Mucosa of stomach (tissue), 1 donor: ENCODE results near the gene ZMIZ1.
A peak's percentile ranks its signal among the peaks of the same experiment; 100 is the strongest.

Experiments
- H3K27me3 ChIP-seq: one replicate; pipeline ENCODE4 v1.7.0; 2013; ENCODE audit warnings: mild to moderate bottlenecking, low read length; ENCODE audit not compliant: control insufficient read depth, insufficient read depth
- H3K36me3 ChIP-seq: one replicate; pipeline ENCODE4 v1.7.0; 2013; ENCODE audit warnings: low read length; ENCODE audit not compliant: control insufficient read depth, insufficient read depth
- H3K4me1 ChIP-seq: one replicate; pipeline ENCODE4 v1.7.0; 2013; ENCODE audit warnings: mild to moderate bottlenecking, low read length; ENCODE audit not compliant: control insufficient read depth, insufficient read depth
- H3K4me3 ChIP-seq: one replicate; pipeline ENCODE4 v1.7.0; 2013; ENCODE audit warnings: low read length
- H3K9ac ChIP-seq: one replicate; pipeline ENCODE4 v1.7.0; 2013; ENCODE audit warnings: mild to moderate bottlenecking, low read length, moderate library complexity
- H3K9me3 ChIP-seq: one replicate; pipeline ENCODE4 v1.7.0; 2013; ENCODE audit warnings: mild to moderate bottlenecking, low read length, moderate library complexity; ENCODE audit not compliant: control insufficient read depth
- donor health status: Pancreatic carcinoma.

The ZMIZ1 gene

GRCh38 chr10:79235765-79236432 lies 167.1 kb downstream of the ZMIZ1 start:
- H3K4me1 ChIP-seq = peaks cover 27% of the 10 kb centered on the region
- no peak overlapping the region for H3K9ac ChIP-seq
- H3K36me3 ChIP-seq = no peaks in the 10 kb centered on the region

GRCh38 chr10:79236433-79236765 lies 167.6 kb downstream of the ZMIZ1 start:
- H3K4me1 ChIP-seq = peaks cover 29% of the 10 kb centered on the region
- H3K9ac ChIP-seq = no peak overlapping the region
- no peaks in the 10 kb centered on the region for H3K36me3 ChIP-seq
- H3K9me3 ChIP-seq = no peaks in the 10 kb centered on the region
- H3K4me3 ChIP-seq = no peak overlapping the region
- no peaks in the 10 kb centered on the region for H3K27me3 ChIP-seq

More at GRCh38 chr10:79235765-79236432, 167.1 kb downstream of the ZMIZ1 start:
- Histone ChIP-seq H3K9me3 (no peaks in the 10 kb centered on the region), H3K4me3 (no peak overlapping the region), H3K27me3 (no peaks in the 10 kb centered on the region)

- Histone ChIP-seq H3K36me3 (no peaks in the 10 kb centered on the region), H3K4me1 (peaks cover 36% of the 10 kb centered on the region), H3K4me3 (no peak overlapping the region), H3K9ac (no peak overlapping the region), H3K27me3 (no peaks in the 10 kb centered on the region), H3K9me3 (no peaks in the 10 kb centered on the region)
Measured at GRCh38 chr10:79237454-79238157, 168.8 kb downstream of the ZMIZ1 start.

GRCh38 chr10:79238158-79238520 lies 169.4 kb downstream of the ZMIZ1 start:
- H3K4me1 ChIP-seq = peaks cover 36% of the 10 kb centered on the region
- H3K9me3 ChIP-seq = no peaks in the 10 kb centered on the region
- H3K27me3 ChIP-seq = no peaks in the 10 kb centered on the region

GRCh38 chr10:79238606-79239005 lies 169.8 kb downstream of the ZMIZ1 start:
- Histone ChIP-seq H3K4me3 (no peak overlapping the region), H3K27me3 (no peaks in the 10 kb centered on the region), H3K4me1 (peaks cover 36% of the 10 kb centered on the region), H3K9ac (no peak overlapping the region), H3K36me3 (no peaks in the 10 kb centered on the region), H3K9me3 (no peaks in the 10 kb centered on the region)

More at GRCh38 chr10:79238158-79238520, 169.4 kb downstream of the ZMIZ1 start:
- no peaks in the 10 kb centered on the region for H3K36me3 ChIP-seq
- H3K4me3 ChIP-seq = no peak overlapping the region
- H3K9ac ChIP-seq = no peak overlapping the region

GRCh38 chr10:79239275-79239779 lies 170.6 kb downstream of the ZMIZ1 start:
- Histone ChIP-seq H3K27me3 (no peaks in the 10 kb centered on the region), H3K4me3 (no peak overlapping the region), H3K9ac (no peak overlapping the region), H3K4me1 (peaks cover 35% of the 10 kb centered on the region), H3K9me3 (no peaks in the 10 kb centered on the region), H3K36me3 (no peaks in the 10 kb centered on the region)

- H3K4me1 ChIP-seq = peaks cover 38% of the 10 kb centered on the region
- no peaks in the 10 kb centered on the region for H3K27me3 ChIP-seq
- H3K4me3 ChIP-seq = no peak overlapping the region
- H3K36me3 ChIP-seq = no peaks in the 10 kb centered on the region
- no peaks in the 10 kb centered on the region for H3K9me3 ChIP-seq
- H3K9ac ChIP-seq = no peak overlapping the region
Measured at GRCh38 chr10:79239924-79240581, 171.3 kb downstream of the ZMIZ1 start.

GRCh38 chr10:79241629-79241989 lies 172.8 kb downstream of the ZMIZ1 start:
- Histone ChIP-seq H3K9ac (no peak overlapping the region), H3K4me1 (peaks cover 48% of the 10 kb centered on the region)

GRCh38 chr10:79241990-79242619 lies 173.3 kb downstream of the ZMIZ1 start:
- H3K9ac ChIP-seq = no peak overlapping the region
- no peak overlapping the region for H3K4me3 ChIP-seq
- H3K36me3 ChIP-seq = no peaks in the 10 kb centered on the region
- H3K27me3 ChIP-seq = no peaks in the 10 kb centered on the region
- peaks cover 48% of the 10 kb centered on the region for H3K4me1 ChIP-seq
- no peaks in the 10 kb centered on the region for H3K9me3 ChIP-seq

More at GRCh38 chr10:79241629-79241989, 172.8 kb downstream of the ZMIZ1 start:
- Histone ChIP-seq H3K36me3 (no peaks in the 10 kb centered on the region), H3K4me3 (no peak overlapping the region), H3K9me3 (no peaks in the 10 kb centered on the region), H3K27me3 (no peaks in the 10 kb centered on the region)

- H3K9ac ChIP-seq = no peak overlapping the region
- H3K27me3 ChIP-seq = no peaks in the 10 kb centered on the region
- H3K4me3 ChIP-seq = no peak overlapping the region
- no peaks in the 10 kb centered on the region for H3K36me3 ChIP-seq
- no peaks in the 10 kb centered on the region for H3K9me3 ChIP-seq
- peaks cover 48% of the 10 kb centered on the region for H3K4me1 ChIP-seq
Measured at GRCh38 chr10:79242620-79243152, 173.9 kb downstream of the ZMIZ1 start.

- H3K9me3 ChIP-seq = no peaks in the 10 kb centered on the region
- H3K36me3 ChIP-seq = no peaks in the 10 kb centered on the region
- H3K9ac ChIP-seq = peak overlapping the region; percentile 3
- no peak overlapping the region for H3K4me3 ChIP-seq
- peaks cover 47% of the 10 kb centered on the region for H3K4me1 ChIP-seq
- H3K27me3 ChIP-seq = no peaks in the 10 kb centered on the region
Measured at GRCh38 chr10:79243181-79244067, 174.7 kb downstream of the ZMIZ1 start.
